ENCODE data around the gene TJP2. TPM values are rescaled to one million over a fixed set of nuclear protein-coding genes. Genes with fewer than 3 reads are reported as not detected.

The TJP2 gene
- total and polyA plus RNA-seq, 10 of the 15 experiments (the other 5 are each of a cell fraction or from before 2014, with no cell fraction given): 6.4 to 59.9 (median 29.7) TPM

GRCh38 chr9:69149321-69149807 is 24.7 kb upstream of the TJP2 start (continued):
- TF ChIP-seq PRDM15 (CRISPR knock-in tag; IDR thresholded peaks at IDR 0.05): no peak

- Histone ChIP-seq H3K4me2 (ENCODE audit: control insufficient read depth, insufficient read depth) (no peak overlapping the region), H3K36me3 (ENCODE audit: control insufficient read depth in 2 of 2, insufficient read depth in 2 of 2, low read length in 1 of 2) (no peaks in the 10 kb centered on the region), H3K79me2 (ENCODE audit: control insufficient read depth, insufficient read depth, low read length) (no peaks in the 10 kb centered on the region), H2AFZ (ENCODE audit: control insufficient read depth, low read depth, low read length) (no peak overlapping the region), H3K27me3 (replicated peaks in 1 of 2; ENCODE audit: control insufficient read depth in 2 of 2, insufficient read depth in 2 of 2, low read length in 1 of 2) (no peaks in the 10 kb centered on the region), H3K9ac (ENCODE audit: control insufficient read depth, insufficient read depth, low read length) (no peak overlapping the region), H4K20me1 (ENCODE audit: control insufficient read depth, insufficient read depth) (no peaks in the 10 kb centered on the region), H3K4me1 (ENCODE audit: control insufficient read depth, insufficient read depth, low read length) (peaks cover 5% of the 10 kb centered on the region; the same call in 1 of the 2 replicates), H3K27ac (ENCODE audit: control insufficient read depth, insufficient read depth) (no peak overlapping the region), H3K4me3 (no peak overlapping the region), H3K9me3 (replicated peaks; ENCODE audit: control insufficient read depth, insufficient read depth, low read length) (no peaks in the 10 kb centered on the region; the same call in 2 of the 3 replicates)
- no peak for TF ChIP-seq STAT3 (IDR thresholded peaks at IDR 0.05; ENCODE audit: low read depth, low read length)
- TF ChIP-seq TBL1XR1 (IDR thresholded peaks at IDR 0.05; ENCODE audit: low read depth, low read length): no peak
- TF ChIP-seq YBX1 (IDR thresholded peaks at IDR 0.05): no peak
- DNase-seq (ENCODE audit: low read depth, low spot score) (no peak), FAIRE-seq (no peak), ATAC-seq (no peak)
- ChIA-PET POLR2A (no interaction called here), CTCF (interaction anchor here (0.7 kb wide), 1 partner anchor 98 kb away, joined by 3 read pairs; no protein-coding TSS in a partner anchor), SMC1A (ENCODE audit: uncharacterized antibody, unreplicated experiment) (interaction anchor here (0.6 kb wide), 1 partner anchor 66 kb away, joined by 3 read pairs; no protein-coding TSS in a partner anchor), RAD21 (ENCODE audit: unreplicated experiment) (no interaction called here)
- no TSS peak for BruUV-seq (replicated peaks)
- 84% methylated on average over 7 of the region's 7 CpGs for WGBS (ENCODE audit: insufficient coverage, insufficient replicate concordance, low lambda C conversion rate, missing lambda C conversion rate)
- intact Hi-C loops (cut with micrococcal nuclease; ENCODE audit: unreplicated experiment): no loop called here
- in situ Hi-C loops (cut with MboI): no loop called here
These were observed 22.6 kb upstream of the TJP2 start for GRCh38 chr9:69151506-69151905.

Data from GM12878 (cell line).